ENCODE measurements around the gene RYR2. TPM values are rescaled to one million over a fixed set of nuclear protein-coding genes. Genes with fewer than 3 reads are reported as not detected.

RYR2 gene
- total and polyA plus RNA-seq, 9 of the 15 experiments (the other 6 are each of a cell fraction or from before 2014, with no cell fraction given) = 0.03 to 0.42 (median 0.14) TPM

DNA sequence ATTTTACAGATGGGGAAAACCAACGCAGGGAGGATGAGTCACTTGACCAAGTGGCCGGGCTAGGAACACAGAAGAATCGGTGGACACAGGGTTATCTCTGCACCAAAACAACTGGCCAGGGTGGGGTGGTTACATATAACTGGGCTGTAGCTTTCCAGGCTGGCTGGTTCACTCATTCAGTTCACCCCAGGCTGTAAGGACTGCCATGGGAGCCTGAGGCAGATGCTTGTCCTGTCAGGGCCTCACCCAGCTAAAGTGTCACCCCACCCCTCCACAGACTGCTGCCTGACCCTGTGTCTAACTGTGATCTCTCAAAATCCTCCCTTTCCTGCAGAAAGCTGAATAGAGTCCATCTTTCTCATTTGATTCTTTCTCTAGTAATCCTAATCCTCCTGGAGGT is 387.3 kb downstream of the RYR2 start:
- FAIRE-seq = no peak
- Histone ChIP-seq H3K27ac (ENCODE audit: extremely low read depth, low read depth, low read length) (no peak overlapping the region), H3K9me3 (replicated peaks; ENCODE audit: control insufficient read depth, insufficient read depth, low read depth, low read length) (peaks cover 2% of the 10 kb centered on the region; the same call in 1 of the 2 replicates), H3K4me2 (ENCODE audit: insufficient read depth, low read length) (no peak overlapping the region), H3K9me1 (ENCODE audit: control insufficient read depth, insufficient read depth, low read length) (no peaks in the 10 kb centered on the region), H3K9ac (ENCODE audit: insufficient read depth in 1 of 2, low read depth in 2 of 2, low read length in 2 of 2) (no peak overlapping the region), H3K4me3 (no peak overlapping the region), H3K27me3 (ENCODE audit: control insufficient read depth in 2 of 2, insufficient read depth in 2 of 2, low read length in 2 of 2) (no peaks in the 10 kb centered on the region), H3K4me1 (replicated peaks in 1 of 2; ENCODE audit: control insufficient read depth in 2 of 2, insufficient read depth in 2 of 2, low read length in 2 of 2) (no peaks in the 10 kb centered on the region), H4K20me1 (replicated peaks; ENCODE audit: control insufficient read depth, insufficient read depth, low read length) (no peaks in the 10 kb centered on the region), H3K79me2 (ENCODE audit: control insufficient read depth, insufficient read depth, low read length) (no peaks in the 10 kb centered on the region), H2AFZ (ENCODE audit: low read depth, low read length) (no peak overlapping the region), H3K36me3 (ENCODE audit: control insufficient read depth, insufficient read depth, low read length) (no peaks in the 10 kb centered on the region)
- ChIA-PET CTCF (ENCODE audit: low intra/inter-chr PET ratio) (no interaction called here), POLR2A (interaction anchor here (0.9 kb wide), 1 partner anchor 9 kb away, joined by 4 read pairs; no protein-coding TSS in a partner anchor)
- 0% methylated on average over 3 of the region's 3 CpGs for WGBS (ENCODE audit: insufficient coverage, low coverage, missing lambda C conversion rate)
- intact Hi-C loops (cut with micrococcal nuclease) = no loop called here
- no peak for TF ChIP-seq KAT7 (CRISPR knock-in tag; IDR thresholded peaks at IDR 0.05; ENCODE audit: borderline replicate concordance)
- no peak for TF ChIP-seq HSF4 (CRISPR knock-in tag; IDR thresholded peaks at IDR 0.05; ENCODE audit: borderline replicate concordance)
- DNase-seq (ENCODE audit: extremely low read depth in 1 of 4, low spot score in 3 of 4) = no peak
- no TSS peak for BruUV-seq (replicated peaks)
- in situ Hi-C loops (cut with MboI) = no loop called here
- no peak for ATAC-seq

DNA sequence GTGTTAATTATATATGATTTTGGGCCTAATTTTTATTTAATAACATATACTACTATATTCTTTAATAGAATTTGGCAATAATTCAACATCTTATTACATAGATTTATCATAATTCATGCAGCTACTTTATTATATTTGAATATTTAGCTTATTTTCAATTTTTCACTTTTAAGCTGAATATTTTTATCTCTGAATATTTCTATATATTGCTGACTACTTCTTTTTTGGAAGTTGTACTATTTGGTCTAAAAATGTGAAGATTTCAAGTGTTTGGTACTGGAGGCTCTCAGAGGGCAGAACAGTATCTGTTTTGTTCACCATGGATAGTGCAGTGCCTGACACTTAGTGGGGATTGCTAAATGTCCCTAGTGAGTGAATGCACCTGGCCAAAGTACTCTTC is 389.5 kb downstream of the RYR2 start:
- no peaks in the 10 kb centered on the region for H3K27me3 ChIP-seq (ENCODE audit: control insufficient read depth in 2 of 2, insufficient read depth in 2 of 2, low read length in 2 of 2)
- BruUV-seq (replicated peaks) = no TSS peak
- no peaks in the 10 kb centered on the region for H4K20me1 ChIP-seq (replicated peaks; ENCODE audit: control insufficient read depth, insufficient read depth, low read length)
- in situ Hi-C loops (cut with MboI) = no loop called here
- FAIRE-seq (no peak), DNase-seq (ENCODE audit: extremely low read depth in 1 of 4, low spot score in 3 of 4) (no peak), ATAC-seq (no peak)
- CTCF ChIA-PET (ENCODE audit: low intra/inter-chr PET ratio) = no interaction called here
- H3K36me3 ChIP-seq (ENCODE audit: control insufficient read depth, insufficient read depth, low read length) = no peaks in the 10 kb centered on the region
- no peak overlapping the region for H3K9ac ChIP-seq (ENCODE audit: insufficient read depth in 1 of 2, low read depth in 2 of 2, low read length in 2 of 2)
- H3K4me3 ChIP-seq = no peak overlapping the region
- POLR2A ChIA-PET = no interaction called here
- H2AFZ ChIP-seq (ENCODE audit: low read depth, low read length) = no peak overlapping the region
- intact Hi-C loops (cut with micrococcal nuclease) = no loop called here
- no peak overlapping the region for H3K4me2 ChIP-seq (ENCODE audit: insufficient read depth, low read length)
- H3K79me2 ChIP-seq (ENCODE audit: control insufficient read depth, insufficient read depth, low read length) = no peaks in the 10 kb centered on the region
- no peaks in the 10 kb centered on the region for H3K9me1 ChIP-seq (ENCODE audit: control insufficient read depth, insufficient read depth, low read length)
- no peaks in the 10 kb centered on the region for H3K4me1 ChIP-seq (replicated peaks in 1 of 2; ENCODE audit: control insufficient read depth in 2 of 2, insufficient read depth in 2 of 2, low read length in 2 of 2)
- H3K27ac ChIP-seq (ENCODE audit: extremely low read depth, low read depth, low read length) = no peak overlapping the region
- no peaks in the 10 kb centered on the region; the same call in 1 of the 2 replicates for H3K9me3 ChIP-seq (replicated peaks; ENCODE audit: control insufficient read depth, insufficient read depth, low read depth, low read length)
- TF ChIP-seq CHD1 (IDR thresholded peaks at IDR 0.05; ENCODE audit: low read length) = no peak
- no peak for TF ChIP-seq CBFA2T3 (IDR thresholded peaks at IDR 0.05)
- no peak for TF ChIP-seq NCOA1 (IDR thresholded peaks at IDR 0.05; ENCODE audit: low read depth)
- TF ChIP-seq PCBP2 (IDR thresholded peaks at IDR 0.05; ENCODE audit: low read depth, low read length, poor library complexity, severe bottlenecking) = no peak
- TF ChIP-seq, protein P1, sequence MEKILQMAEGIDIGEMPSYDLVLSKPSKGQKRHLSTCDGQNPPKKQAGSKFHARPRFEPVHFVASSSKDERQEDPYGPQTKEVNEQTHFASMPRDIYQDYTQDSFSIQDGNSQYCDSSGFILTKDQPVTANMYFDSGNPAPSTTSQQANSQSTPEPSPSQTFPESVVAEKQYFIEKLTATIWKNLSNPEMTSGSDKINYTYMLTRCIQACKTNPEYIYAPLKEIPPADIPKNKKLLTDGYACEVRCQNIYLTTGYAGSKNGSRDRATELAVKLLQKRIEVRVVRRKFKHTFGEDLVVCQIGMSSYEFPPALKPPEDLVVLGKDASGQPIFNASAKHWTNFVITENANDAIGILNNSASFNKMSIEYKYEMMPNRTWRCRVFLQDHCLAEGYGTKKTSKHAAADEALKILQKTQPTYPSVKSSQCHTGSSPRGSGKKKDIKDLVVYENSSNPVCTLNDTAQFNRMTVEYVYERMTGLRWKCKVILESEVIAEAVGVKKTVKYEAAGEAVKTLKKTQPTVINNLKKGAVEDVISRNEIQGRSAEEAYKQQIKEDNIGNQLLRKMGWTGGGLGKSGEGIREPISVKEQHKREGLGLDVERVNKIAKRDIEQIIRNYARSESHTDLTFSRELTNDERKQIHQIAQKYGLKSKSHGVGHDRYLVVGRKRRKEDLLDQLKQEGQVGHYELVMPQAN (IDR thresholded peaks at IDR 0.05; ENCODE audit: borderline replicate concordance) = no peak
- TF ChIP-seq, protein P2, sequence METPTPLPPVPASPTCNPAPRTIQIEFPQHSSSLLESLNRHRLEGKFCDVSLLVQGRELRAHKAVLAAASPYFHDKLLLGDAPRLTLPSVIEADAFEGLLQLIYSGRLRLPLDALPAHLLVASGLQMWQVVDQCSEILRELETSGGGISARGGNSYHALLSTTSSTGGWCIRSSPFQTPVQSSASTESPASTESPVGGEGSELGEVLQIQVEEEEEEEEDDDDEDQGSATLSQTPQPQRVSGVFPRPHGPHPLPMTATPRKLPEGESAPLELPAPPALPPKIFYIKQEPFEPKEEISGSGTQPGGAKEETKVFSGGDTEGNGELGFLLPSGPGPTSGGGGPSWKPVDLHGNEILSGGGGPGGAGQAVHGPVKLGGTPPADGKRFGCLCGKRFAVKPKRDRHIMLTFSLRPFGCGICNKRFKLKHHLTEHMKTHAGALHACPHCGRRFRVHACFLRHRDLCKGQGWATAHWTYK (CRISPR knock-in tag; IDR thresholded peaks at IDR 0.05) = no peak
- TF ChIP-seq, protein P3, sequence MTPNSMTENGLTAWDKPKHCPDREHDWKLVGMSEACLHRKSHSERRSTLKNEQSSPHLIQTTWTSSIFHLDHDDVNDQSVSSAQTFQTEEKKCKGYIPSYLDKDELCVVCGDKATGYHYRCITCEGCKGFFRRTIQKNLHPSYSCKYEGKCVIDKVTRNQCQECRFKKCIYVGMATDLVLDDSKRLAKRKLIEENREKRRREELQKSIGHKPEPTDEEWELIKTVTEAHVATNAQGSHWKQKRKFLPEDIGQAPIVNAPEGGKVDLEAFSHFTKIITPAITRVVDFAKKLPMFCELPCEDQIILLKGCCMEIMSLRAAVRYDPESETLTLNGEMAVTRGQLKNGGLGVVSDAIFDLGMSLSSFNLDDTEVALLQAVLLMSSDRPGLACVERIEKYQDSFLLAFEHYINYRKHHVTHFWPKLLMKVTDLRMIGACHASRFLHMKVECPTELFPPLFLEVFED (CRISPR knock-in tag; conservative IDR thresholded peaks at IDR 0.05) = no peak
- TF ChIP-seq C11orf30 (IDR thresholded peaks at IDR 0.05; ENCODE audit: low read depth) = peak; percentile 23; the same call in 1 of the 2 replicates
- TF ChIP-seq, protein P4, sequence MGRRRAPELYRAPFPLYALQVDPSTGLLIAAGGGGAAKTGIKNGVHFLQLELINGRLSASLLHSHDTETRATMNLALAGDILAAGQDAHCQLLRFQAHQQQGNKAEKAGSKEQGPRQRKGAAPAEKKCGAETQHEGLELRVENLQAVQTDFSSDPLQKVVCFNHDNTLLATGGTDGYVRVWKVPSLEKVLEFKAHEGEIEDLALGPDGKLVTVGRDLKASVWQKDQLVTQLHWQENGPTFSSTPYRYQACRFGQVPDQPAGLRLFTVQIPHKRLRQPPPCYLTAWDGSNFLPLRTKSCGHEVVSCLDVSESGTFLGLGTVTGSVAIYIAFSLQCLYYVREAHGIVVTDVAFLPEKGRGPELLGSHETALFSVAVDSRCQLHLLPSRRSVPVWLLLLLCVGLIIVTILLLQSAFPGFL (CRISPR knock-in tag; IDR thresholded peaks at IDR 0.05) = no peak
